SHP77 (cell line): ENCODE measurements around the gene FBXO4.

Experiments
- DNase-seq, 2 experiments: peaks; one replicate each; lab custom pipeline; 2025; lab: John Stamatoyannopoulos, UW

The FBXO4 gene, protein sequence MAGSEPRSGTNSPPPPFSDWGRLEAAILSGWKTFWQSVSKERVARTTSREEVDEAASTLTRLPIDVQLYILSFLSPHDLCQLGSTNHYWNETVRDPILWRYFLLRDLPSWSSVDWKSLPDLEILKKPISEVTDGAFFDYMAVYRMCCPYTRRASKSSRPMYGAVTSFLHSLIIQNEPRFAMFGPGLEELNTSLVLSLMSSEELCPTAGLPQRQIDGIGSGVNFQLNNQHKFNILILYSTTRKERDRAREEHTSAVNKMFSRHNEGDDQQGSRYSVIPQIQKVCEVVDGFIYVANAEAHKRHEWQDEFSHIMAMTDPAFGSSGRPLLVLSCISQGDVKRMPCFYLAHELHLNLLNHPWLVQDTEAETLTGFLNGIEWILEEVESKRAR

DNA sequence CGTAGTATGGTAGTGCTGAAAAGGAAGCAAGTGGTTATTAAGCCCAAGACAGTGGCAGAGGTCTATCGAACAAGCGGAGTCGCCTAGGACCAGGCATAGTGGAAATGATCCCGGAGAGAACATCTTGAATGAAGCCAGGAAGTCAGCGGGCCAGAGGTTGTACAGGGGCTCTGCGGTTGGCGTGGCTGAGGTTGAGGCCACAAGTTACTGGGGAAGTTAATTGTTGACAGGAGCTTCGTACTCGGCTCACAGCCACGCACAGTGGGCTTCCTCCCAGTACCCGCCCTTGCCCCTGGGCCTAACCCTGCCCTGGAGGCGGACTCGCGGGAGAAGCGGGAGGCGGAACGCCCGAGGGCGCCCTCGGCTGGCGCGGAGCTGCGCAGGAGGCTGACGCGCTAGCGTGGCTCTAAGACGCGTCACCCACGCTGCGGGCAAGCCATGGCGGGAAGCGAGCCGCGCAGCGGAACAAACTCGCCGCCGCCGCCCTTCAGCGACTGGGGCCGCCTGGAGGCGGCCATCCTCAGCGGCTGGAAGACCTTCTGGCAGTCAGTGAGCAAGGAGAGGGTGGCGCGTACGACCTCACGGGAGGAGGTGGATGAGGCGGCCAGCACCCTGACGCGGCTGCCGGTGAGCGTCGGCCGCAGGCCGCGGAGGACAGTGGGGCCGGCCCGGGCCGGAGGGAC, at the start of gene FBXO4:
Gene FBXO4, plus strand, starts transcription at position 410 of the 683 bp plus-strand sequence. Its CDS starts 29 bp downstream, at position 439.
- DNase-seq = peak; percentile 81 to 89

DNA sequence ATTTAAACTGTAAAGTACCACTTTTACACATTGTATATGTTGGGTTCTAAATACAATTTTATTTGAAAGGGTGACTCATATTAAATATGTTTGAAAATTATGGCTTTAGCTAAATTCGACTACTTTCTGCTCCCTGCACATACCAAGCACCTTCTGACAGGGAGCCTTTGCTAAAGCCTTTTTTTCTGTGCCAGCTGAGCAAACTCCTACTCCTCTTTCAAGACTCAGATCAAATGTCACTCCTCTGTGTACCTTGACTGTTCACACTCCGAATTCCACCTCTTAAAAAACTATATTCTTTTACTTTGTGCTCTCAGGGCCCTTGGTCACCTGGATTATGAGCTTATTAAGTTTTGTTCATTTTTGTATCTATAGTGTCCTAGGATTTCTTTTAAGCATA, 48.4 kb upstream of the FBXO4 start:
- DNase-seq = peak; percentile 32 to 52

DNA sequence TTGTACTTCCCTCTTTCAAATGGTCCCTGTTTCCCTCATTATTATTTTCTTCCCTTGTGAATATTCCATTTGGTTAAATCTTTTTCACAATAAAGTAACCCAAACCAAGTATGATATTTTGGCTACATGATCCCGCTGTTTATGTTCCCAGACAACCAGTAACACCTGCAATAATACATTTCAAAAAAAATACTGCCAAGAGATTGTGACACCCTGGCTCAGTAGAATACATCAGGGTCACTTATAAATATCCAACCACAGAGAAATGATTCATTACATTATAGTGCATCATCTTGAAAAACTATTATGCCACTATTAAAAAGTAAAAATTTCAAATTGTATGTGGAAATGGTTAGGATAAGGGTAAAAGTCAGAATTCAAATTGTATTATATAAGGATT, 47.7 kb upstream of the FBXO4 start:
- DNase-seq = no peak

DNA sequence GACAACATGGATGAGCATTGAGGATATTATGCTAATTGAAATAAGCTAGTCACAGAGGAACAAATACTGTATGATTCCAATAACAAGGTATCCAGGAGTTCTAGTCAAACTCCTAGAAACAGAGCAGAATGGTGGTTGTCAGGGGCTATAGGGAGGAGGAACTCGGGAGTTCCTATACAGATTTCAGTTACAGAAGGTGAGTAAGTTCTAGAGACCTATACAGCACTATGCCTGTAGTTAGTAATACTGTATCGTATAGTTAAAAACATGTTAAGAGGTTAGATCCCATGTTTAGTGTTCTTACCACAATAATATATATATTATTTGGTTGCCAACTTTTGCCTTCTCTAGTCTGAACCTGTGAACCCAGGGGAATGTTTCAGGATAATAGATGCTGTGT, 46.9 kb upstream of the FBXO4 start:
- DNase-seq = no peak

DNA sequence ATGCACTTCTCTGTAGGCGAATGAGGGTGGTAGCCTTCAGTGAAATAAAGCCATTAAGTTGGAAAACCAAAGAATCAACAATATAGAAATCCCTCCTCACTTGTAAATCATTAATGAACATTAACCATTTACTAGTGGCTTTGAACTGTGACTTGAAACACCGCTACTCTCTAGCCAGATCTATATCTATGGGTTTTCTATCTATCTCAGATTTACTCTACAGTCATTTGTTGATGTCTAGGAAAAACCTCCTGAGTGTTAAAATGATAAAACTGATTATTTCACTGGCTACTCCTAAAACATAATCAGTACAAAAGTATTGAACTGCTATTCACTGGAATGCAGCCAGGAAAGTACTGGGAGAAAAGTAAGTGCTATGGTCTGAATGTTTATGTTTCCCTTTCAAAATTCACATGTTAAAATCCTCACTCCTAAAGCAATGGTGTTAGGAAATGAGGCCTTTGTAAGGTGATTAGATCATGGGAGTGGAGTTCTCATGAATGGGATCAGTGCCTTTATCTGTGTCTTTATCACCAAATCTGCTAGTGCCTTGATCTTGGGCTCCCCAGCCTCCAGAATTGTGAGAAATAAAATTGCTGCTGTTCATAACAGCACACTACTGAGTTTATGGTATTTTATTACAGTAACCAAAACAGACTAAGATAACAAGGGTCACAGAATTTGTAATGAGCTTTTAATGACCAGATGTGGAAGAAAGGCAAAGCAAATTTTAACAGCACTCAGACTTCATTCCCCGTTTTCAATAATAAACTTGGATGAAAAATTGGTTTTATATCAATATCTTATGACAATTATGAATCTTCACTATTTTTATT, 46.2 kb upstream of the FBXO4 start:
- no peak for DNase-seq

DNA sequence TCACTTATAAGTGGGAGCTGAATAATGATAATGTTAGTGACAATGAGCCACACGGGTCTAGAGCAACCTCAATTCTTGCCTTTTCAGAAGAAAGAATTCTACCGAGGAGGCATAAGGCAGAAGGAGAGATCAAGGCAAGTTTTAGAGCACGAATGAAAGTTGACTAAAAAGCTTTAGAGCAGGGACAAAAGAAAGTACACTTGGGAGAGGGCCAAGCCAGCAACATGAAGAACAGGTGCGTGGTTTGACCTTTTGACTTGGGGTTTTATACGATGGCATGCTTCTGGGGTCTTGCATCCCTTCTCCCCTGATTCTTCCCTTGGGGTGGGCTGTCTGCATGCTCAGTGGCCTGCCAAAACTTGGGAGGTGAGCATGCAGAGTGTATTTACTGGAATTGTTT, 42.3 kb upstream of the FBXO4 start:
- DNase-seq = no peak

DNA sequence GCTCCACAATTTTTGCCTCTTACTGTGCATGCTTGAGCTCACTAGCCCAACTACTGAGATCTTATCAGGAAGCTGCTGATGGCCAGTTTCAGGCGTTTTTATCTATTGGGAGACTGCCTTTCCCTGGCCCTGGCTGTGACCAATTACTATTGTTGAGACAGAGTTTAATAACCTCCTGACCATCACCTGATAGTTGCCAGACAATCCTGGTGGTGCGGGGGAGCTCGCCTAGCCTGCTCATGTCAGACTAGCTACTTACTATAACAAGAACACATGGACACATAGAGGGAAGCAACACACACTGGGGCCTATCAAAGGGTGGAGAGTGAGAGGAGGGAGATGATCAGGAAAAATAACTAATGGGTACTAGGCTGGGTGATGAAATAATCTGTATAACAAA, 41.8 kb upstream of the FBXO4 start:
- DNase-seq = no peak

DNA sequence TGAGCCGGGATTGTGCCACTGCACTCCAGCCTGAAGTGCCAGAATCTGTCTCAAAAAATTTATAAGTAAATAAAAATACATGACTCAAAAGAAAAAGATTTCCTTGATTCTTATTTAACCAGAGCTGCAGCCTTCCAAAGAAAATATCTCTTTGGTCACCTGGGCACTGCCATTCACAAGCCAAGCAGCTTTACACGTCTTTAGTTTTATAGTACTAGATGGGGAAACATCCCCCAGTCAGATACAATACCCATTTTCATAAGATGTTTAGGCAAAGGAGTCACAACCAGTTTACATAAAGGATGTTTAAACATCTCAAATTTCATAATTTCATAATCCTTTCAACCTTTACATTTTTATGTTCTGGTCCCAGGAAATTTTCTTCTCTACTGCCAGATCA, 41.1 kb upstream of the FBXO4 start:
- DNase-seq = no peak

DNA sequence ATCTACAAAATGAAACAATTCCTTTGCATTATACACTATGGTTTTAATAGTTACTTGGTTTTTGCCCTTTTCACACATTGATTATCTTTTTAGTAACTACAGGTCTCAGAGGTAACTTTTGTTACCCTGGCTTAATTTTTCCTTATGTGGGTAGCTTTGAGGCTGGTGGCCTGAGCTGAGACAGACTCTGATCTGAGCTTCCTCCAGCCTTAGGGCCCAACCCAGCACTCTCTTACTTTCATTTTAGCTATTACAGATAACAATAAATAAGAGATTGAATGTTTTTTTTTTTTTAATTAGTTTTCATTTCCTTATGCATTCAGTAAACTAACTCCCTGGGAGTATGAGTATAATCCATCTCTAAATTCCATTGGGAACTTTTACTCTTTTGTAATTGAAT, 39.8 kb upstream of the FBXO4 start:
- no peak for DNase-seq

DNA sequence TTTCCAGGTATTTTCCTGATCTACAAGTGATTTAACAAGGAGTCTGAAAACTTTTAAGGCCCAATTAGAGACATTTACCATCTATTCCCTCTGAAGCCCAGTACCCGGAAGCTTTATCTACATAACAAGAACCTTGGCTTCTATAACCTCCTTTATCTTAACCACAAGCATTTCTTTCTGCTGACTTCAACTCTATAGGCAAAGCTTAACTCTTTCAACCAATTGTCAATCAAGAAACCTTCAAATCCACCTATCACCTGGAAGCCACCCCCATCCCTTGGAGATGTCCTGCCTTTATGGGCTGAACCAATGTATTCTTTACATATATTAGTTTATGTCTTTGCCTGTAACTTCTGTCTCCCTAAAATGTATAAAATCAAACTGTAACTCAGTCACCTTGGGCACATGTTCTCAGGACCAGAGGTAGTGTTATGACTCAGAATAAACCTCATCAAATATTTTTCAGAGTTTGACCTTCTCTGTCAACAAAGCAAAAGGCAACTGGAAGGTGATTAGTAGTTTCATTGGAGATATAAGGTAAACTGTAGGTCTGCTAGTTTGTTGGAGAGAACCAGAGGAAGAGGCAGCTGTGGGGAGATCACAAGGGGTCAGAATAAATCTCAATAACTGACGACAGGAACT, 33.9 kb upstream of the FBXO4 start:
- no peak for DNase-seq

DNA sequence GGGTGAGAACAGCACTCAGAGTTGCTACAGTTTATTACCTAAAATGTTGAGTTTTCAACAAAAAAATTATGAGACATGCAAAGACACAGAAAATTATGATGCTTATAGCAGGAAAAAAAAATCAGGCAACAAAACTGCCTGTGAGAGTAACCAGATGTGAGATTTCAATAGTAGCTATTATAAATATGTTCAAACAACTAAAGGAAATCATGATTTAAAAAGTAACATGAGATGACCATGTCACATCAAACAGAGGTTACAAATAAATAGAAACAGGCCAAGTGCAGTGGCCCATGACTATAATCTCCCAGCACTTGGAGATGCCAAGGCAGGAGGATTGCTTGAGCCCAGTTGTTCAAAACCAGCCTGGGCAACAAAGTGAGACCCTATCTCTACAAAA, 33.0 kb upstream of the FBXO4 start:
- no peak for DNase-seq

DNA sequence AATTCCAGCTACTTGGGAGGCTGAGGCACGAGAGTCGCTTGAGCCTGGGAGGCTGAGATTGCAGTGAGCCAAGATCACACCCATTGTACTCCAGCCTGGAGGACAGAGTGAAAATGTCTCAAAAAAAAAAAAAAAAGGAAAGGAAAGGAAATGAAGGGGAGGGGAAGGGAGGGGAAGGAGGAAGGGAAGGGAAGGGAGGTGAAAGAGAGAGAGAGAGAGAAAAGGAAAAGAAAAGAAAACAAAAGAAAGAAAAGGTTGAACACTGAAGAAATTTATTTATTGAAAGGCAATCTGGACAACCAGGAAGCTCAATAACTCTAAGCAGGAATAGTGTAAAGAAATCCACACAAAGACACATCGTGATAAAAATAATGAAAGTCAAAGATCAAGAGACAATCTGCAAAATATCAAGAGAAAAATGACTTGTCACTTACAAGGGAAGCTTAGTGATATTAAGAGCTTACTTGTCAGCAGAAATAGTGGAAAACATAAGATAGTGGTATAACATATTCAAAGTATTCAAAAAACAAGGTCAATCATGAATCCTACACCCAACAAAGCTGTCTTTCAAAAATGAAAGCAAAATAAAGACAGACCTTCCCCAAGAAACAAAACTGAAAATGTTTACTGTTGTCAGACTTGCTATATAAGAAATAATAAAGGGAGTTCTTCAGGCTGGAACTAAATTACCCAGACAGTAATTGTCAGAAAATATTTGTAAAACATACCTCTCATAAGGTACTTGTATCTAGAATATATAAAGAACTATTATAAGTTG, 31.8 kb upstream of the FBXO4 start:
- DNase-seq = no peak

DNA sequence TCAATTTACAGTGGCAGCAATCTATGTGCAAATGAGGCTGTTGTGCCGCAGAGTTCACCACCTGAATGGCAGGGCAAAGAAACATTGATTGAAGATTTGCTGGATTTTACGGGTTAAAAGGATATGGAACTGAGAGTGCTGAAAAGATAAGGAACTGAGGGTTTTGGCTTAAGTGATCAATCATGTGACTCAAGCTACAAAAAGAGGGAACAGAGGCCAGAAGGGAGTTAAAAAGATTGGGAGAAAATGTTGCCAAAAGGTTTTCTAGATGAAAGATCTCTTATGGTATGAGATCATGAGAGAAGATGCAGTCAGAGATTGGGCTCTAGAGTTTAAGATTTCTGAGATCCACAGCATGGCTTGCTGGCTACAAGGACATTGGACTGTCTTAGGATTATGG, 28.9 kb upstream of the FBXO4 start:
- DNase-seq = no peak

DNA sequence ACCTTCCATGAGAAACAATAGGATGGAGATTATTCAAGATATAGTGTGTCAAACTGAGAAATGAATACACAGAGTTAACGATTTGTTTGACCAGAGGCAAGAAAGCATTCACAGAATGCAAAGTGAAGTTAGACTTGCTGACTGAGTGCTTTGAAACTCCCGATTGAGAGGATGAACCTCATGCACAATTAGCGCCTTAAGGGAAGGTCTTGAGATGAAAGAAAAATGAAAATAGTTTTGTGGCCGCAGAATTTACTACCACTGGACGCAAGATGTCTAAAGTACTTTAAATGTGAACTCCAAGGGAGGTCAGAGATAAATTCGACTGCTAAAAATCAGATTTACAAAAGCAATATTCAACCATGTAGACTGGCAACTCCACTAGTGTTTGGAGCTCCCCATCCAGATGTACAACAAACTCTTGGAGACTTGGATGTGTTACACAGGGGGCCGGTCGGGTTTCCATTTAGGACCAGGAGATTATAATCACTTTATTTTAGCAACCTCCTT, 21.6 kb upstream of the FBXO4 start:
- DNase-seq = no peak

DNA sequence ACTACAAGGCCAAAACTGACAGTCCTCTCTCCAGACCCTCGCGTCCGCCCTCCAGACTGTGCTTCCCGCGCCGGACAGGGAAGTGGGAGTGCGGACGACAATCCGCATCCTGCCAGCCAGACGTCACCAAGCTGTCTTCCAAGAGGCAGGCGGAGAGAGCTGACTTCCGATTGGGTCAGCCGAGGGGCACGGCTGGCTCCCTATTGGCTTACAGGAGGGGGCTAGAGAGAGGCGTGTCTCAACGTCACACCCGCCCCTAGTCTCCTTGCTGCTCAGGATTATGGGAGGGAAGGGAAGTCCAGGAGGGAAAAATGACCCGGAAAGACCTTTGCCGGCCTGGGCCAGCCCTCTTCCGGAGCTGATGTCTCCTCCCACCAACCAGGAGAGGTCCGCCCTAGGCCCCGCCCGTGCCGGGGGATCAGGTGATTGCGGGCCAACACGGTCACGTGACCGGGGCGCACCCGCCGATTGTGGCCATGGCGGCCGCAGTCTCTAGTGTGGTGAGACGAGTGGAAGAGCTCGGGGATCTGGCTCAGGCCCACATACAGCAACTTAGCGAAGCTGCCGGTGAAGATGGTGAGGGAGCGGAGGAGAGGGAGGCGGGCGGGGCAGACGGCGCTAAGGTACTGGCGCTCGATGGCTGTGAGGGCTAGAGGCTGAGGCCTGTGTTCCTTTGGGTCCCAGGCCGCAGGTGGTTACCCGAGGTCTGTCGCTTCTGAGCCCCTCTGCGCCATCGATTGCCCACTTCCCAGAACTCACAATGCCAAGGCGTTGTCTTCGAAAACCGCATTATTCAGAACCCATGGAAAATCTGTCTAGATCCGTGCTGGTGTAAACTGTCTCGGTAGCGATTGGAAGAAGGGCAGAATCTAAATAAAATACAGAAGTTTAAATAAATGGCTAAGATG, 20.9 kb upstream of the FBXO4 start, which contains the start of gene RIMOC1:
Gene RIMOC1, plus strand, starts transcription at position 453 of the 908 bp plus-strand sequence. Its CDS starts 24 bp downstream, at position 477.
- DNase-seq = peak; percentile 100

DNA sequence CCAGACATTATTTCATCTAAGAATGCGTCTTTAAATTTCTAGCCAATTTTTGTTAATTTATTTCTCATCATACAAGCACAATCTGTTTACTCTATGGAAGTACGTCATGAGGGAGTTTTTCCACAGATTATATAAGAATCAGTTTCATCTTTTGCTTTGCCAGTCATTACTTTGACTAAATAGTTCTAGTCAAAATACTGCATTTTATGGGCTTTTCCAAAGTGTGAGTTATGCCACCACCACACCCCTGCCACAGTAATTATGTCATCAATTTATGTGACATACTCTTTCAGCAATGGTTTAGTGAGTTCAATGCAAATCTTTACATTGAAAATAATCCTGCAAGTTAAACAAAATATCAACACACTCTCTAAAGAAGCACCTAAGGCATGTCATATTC, 18.9 kb upstream of the FBXO4 start:
- no peak for DNase-seq

DNA sequence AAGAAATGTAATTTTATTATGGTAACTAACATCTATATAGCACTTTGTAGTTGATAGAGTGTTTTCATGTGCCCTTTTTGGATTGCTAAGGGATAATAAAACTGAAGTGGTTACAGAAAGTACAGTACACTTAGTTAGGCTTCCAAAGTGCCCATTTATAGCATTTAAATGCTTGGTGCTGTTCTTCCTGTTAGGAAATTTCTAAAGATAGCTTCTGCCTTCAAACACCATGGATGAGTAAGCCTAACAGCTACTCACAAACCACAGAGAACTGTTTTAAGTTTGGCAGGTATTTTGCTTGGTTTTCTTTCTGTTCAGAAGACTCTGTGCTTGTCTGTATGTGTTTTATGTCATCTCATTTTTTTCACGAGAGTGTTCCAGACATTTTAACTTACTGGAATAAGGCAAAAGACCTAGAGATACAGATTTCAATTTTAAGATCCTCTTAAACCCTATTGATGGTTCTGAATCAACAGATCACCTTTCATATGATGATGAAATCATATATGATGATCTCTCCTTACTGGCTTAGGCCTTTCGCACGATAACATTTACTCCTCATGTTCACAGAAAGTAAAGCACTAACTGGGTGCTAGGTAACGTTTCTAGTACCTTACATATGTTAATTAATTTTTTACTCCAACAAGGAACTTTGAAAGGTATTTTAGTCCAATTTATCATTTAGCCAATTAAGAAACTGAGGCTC, 16.6 kb upstream of the FBXO4 start:
- no peak for DNase-seq

DNA sequence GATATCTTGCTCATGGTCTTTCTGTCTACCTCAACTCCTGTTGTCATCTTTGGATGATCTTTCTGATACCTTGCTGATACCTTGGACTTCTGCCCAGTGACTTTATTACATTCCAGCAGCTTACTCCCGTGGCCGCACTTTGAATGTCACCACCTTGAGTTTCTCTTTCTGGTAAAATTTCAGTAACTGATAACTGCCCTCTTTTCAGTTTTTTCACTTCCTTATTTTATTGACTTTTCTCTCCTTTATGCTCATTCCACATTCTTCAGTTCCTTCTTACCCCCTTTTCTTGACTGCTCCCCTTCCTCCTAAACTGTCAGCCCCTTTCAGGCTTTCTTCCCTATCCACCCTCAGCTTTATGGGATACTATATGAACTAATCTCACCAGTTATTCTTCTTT, 7.0 kb upstream of the FBXO4 start:
- no peak for DNase-seq

DNA sequence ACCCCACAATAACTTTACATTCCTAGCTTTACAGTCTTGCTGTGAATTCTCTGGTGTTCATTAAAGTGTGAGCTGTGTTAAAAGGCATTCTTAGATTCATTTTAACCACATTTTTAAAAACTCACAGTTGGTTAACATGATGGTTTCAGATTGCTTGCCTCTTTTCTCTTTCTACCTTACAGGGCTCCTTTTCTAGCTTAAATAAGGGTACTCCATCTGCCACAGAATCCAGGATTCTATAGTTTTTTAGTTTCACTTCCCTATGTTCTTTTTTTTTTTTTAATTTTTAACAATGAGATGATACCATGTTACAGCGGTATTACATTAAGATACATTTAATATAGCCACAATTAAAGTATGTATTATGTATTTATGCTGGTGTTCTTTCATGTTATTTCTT, 3.9 kb upstream of the FBXO4 start:
- DNase-seq = no peak
